Measurements from ENCODE around the gene ANK2. TPM values are rescaled to one million over a fixed set of nuclear protein-coding genes. Genes with fewer than 3 reads are reported as not detected.

Gene ANK2
- total and polyA plus RNA-seq, 4 donors: 0.32 to 2.2 (median 1.0) TPM

DNA sequence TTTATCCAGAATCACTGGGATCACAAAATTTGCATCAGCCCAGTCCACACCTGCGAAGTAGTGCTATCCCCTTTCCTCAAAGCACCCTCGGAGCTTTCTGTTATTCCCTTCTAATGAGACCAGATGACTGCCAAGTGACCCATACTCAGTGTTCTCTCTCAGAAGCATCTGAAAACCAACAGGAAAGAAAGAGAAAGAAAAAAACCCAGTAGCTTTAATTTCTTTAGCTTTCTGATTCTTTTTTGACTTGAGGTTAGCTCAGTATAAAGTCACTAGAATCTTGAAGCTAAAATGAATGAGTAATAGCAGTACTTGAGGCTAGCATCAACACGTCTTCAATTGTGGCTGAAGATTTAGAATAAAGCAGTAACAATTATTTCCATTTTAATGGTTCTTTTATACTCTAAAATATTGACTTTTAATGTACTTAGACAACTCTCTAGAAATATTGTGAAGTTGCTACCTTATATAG is 124.4 kb downstream of the ANK2 start:
- no peak for DNase-seq (ENCODE audit: low spot score)
- Histone ChIP-seq H3K9ac (ENCODE audit: low read depth in 1 of 2, low read length in 2 of 2) (no peak overlapping the region), H3K27me3 (ENCODE audit: control insufficient read depth in 4 of 4, insufficient read depth in 4 of 4, low read length in 3 of 4) (no peaks in the 10 kb centered on the region), H3K36me3 (ENCODE audit: control insufficient read depth in 4 of 4, insufficient read depth in 3 of 4, low read depth in 1 of 4, low read length in 3 of 4) (no peaks in the 10 kb centered on the region), H3K4me1 (ENCODE audit: control insufficient read depth in 4 of 4, insufficient read depth in 4 of 4, low read length in 3 of 4) (no peaks in the 10 kb centered on the region), H3K4me3 (ENCODE audit: low read depth in 1 of 3, low read length in 3 of 3) (no peak overlapping the region), H3K27ac (ENCODE audit: low read depth in 1 of 2, low read length in 2 of 2) (no peak overlapping the region), H3K9me3 (ENCODE audit: control insufficient read depth in 4 of 4, low read length in 3 of 4) (no peaks in the 10 kb centered on the region)
- WGBS: 74% methylated on average over 3 of the region's 3 CpGs
- TF ChIP-seq FOXA1 (IDR thresholded peaks at IDR 0.05) (no peak), RXRA (IDR thresholded peaks at IDR 0.05) (no peak), HNF4G (IDR thresholded peaks at IDR 0.05) (no peak), NR2F2 (IDR thresholded peaks at IDR 0.05) (no peak), HNF4A (conservative IDR thresholded peaks at IDR 0.05) (no peak), JUND (IDR thresholded peaks at IDR 0.05) (no peak), EGR1 (IDR thresholded peaks at IDR 0.05; ENCODE audit: low read depth in 2 of 2) (no peak), RAD21 (IDR thresholded peaks at IDR 0.05) (no peak), FOXA2 (IDR thresholded peaks at IDR 0.05) (no peak), TAF1 (conservative IDR thresholded peaks at IDR 0.05) (no peak), SP1 (IDR thresholded peaks at IDR 0.05) (no peak), GABPA (IDR thresholded peaks at IDR 0.05 in 1 of 2, conservative IDR thresholded peaks at IDR 0.05 in 1 of 2) (no peak), YY1 (IDR thresholded peaks at IDR 0.05) (no peak)
- TF ChIP-seq, protein P1, sequence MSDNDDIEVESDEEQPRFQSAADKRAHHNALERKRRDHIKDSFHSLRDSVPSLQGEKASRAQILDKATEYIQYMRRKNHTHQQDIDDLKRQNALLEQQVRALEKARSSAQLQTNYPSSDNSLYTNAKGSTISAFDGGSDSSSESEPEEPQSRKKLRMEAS (IDR thresholded peaks at IDR 0.05): no peak
- TF ChIP-seq, protein P2, sequence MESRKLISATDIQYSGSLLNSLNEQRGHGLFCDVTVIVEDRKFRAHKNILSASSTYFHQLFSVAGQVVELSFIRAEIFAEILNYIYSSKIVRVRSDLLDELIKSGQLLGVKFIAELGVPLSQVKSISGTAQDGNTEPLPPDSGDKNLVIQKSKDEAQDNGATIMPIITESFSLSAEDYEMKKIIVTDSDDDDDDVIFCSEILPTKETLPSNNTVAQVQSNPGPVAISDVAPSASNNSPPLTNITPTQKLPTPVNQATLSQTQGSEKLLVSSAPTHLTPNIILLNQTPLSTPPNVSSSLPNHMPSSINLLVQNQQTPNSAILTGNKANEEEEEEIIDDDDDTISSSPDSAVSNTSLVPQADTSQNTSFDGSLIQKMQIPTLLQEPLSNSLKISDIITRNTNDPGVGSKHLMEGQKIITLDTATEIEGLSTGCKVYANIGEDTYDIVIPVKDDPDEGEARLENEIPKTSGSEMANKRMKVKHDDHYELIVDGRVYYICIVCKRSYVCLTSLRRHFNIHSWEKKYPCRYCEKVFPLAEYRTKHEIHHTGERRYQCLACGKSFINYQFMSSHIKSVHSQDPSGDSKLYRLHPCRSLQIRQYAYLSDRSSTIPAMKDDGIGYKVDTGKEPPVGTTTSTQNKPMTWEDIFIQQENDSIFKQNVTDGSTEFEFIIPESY (IDR thresholded peaks at IDR 0.05): no peak
- TF ChIP-seq, protein P3, sequence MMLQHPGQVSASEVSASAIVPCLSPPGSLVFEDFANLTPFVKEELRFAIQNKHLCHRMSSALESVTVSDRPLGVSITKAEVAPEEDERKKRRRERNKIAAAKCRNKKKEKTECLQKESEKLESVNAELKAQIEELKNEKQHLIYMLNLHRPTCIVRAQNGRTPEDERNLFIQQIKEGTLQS (IDR thresholded peaks at IDR 0.05): no peak
- TF ChIP-seq, protein P4, sequence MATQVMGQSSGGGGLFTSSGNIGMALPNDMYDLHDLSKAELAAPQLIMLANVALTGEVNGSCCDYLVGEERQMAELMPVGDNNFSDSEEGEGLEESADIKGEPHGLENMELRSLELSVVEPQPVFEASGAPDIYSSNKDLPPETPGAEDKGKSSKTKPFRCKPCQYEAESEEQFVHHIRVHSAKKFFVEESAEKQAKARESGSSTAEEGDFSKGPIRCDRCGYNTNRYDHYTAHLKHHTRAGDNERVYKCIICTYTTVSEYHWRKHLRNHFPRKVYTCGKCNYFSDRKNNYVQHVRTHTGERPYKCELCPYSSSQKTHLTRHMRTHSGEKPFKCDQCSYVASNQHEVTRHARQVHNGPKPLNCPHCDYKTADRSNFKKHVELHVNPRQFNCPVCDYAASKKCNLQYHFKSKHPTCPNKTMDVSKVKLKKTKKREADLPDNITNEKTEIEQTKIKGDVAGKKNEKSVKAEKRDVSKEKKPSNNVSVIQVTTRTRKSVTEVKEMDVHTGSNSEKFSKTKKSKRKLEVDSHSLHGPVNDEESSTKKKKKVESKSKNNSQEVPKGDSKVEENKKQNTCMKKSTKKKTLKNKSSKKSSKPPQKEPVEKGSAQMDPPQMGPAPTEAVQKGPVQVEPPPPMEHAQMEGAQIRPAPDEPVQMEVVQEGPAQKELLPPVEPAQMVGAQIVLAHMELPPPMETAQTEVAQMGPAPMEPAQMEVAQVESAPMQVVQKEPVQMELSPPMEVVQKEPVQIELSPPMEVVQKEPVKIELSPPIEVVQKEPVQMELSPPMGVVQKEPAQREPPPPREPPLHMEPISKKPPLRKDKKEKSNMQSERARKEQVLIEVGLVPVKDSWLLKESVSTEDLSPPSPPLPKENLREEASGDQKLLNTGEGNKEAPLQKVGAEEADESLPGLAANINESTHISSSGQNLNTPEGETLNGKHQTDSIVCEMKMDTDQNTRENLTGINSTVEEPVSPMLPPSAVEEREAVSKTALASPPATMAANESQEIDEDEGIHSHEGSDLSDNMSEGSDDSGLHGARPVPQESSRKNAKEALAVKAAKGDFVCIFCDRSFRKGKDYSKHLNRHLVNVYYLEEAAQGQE (IDR thresholded peaks at IDR 0.05): no peak
- TF ChIP-seq, protein P5, sequence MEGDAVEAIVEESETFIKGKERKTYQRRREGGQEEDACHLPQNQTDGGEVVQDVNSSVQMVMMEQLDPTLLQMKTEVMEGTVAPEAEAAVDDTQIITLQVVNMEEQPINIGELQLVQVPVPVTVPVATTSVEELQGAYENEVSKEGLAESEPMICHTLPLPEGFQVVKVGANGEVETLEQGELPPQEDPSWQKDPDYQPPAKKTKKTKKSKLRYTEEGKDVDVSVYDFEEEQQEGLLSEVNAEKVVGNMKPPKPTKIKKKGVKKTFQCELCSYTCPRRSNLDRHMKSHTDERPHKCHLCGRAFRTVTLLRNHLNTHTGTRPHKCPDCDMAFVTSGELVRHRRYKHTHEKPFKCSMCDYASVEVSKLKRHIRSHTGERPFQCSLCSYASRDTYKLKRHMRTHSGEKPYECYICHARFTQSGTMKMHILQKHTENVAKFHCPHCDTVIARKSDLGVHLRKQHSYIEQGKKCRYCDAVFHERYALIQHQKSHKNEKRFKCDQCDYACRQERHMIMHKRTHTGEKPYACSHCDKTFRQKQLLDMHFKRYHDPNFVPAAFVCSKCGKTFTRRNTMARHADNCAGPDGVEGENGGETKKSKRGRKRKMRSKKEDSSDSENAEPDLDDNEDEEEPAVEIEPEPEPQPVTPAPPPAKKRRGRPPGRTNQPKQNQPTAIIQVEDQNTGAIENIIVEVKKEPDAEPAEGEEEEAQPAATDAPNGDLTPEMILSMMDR (IDR thresholded peaks at IDR 0.05; ENCODE audit: low read depth, low read length, missing input control): no peak

Data from liver (tissue), 9 donors.